Measurements from ENCODE around the gene PRKAG2. TPM values are rescaled to one million over a fixed set of nuclear protein-coding genes. Genes with fewer than 3 reads are reported as not detected.

PRKAG2 gene
- total and polyA plus RNA-seq, 8 donors = 12.9 to 34.6 (median 18.0) TPM

GRCh38 chr7:151821226-151821625, 55.7 kb downstream of the PRKAG2 start:
- ATAC-seq = no peak
- H3K36me3 ChIP-seq = no peaks in the 10 kb centered on the region
- no peaks in the 10 kb centered on the region for H3K27me3 ChIP-seq
- no peak overlapping the region for H3K27ac ChIP-seq
- H3K4me1 ChIP-seq = peaks cover 4 to 20% of the 10 kb centered on the region in 2 donors
- no peak overlapping the region for H3K4me3 ChIP-seq
- TF ChIP-seq CTCF (IDR thresholded peaks at IDR 0.05) = no peak
- intact Hi-C loops (cut with DNase I) = no loop called here
- no peak for DNase-seq
- H3K9me3 ChIP-seq = no peaks in the 10 kb centered on the region

GRCh38 chr7:151820491-151821105, 56.3 kb downstream of the PRKAG2 start:
- no peak overlapping the region for H3K4me3 ChIP-seq
- intact Hi-C loops (cut with DNase I) = no loop called here
- H3K27me3 ChIP-seq = no peaks in the 10 kb centered on the region
- no peak for TF ChIP-seq CTCF (IDR thresholded peaks at IDR 0.05)
- no peak for ATAC-seq
- H3K27ac ChIP-seq = no peak overlapping the region
- peak in 1 of 4 donors; percentile 31 for DNase-seq
- no peaks in the 10 kb centered on the region for H3K36me3 ChIP-seq
- peaks cover 4 to 14% of the 10 kb centered on the region in 2 donors for H3K4me1 ChIP-seq
- no peaks in the 10 kb centered on the region for H3K9me3 ChIP-seq

- H3K36me3 ChIP-seq = no peaks in the 10 kb centered on the region
- no peak for TF ChIP-seq CTCF (IDR thresholded peaks at IDR 0.05)
- intact Hi-C loops (cut with DNase I) = no loop called here
- no peaks in the 10 kb centered on the region for H3K9me3 ChIP-seq
- H3K4me1 ChIP-seq = peaks cover 4 to 7% of the 10 kb centered on the region in 2 donors
- H3K4me3 ChIP-seq = no peak overlapping the region
- DNase-seq (no peak), ATAC-seq (no peak)
- no peak overlapping the region for H3K27ac ChIP-seq
- H3K27me3 ChIP-seq = no peaks in the 10 kb centered on the region
Measured at GRCh38 chr7:151819866-151820265, 57.0 kb downstream of the PRKAG2 start.

- H3K27ac ChIP-seq = no peak overlapping the region
- H3K4me3 ChIP-seq = no peak overlapping the region
- ATAC-seq = peak; percentile 16
- H3K4me1 ChIP-seq = no peaks in the 10 kb centered on the region
- no peak for TF ChIP-seq CTCF (IDR thresholded peaks at IDR 0.05)
- peak in 1 of 4 donors; percentile 66 for DNase-seq
- H3K36me3 ChIP-seq = no peaks in the 10 kb centered on the region
- intact Hi-C loops (cut with DNase I) = no loop called here
- H3K9me3 ChIP-seq = no peaks in the 10 kb centered on the region
- no peaks in the 10 kb centered on the region for H3K27me3 ChIP-seq
Measured at GRCh38 chr7:151818674-151819519, 58.0 kb downstream of the PRKAG2 start.

GRCh38 chr7:151817981-151818673, 58.8 kb downstream of the PRKAG2 start:
- Histone ChIP-seq H3K27ac (no peak overlapping the region), H3K9me3 (no peaks in the 10 kb centered on the region), H3K4me3 (no peak overlapping the region), H3K4me1 (no peaks in the 10 kb centered on the region), H3K27me3 (no peaks in the 10 kb centered on the region), H3K36me3 (no peaks in the 10 kb centered on the region)
- DNase-seq (peak in 1 of 4 donors; percentile 70), ATAC-seq (no peak)
- intact Hi-C loops (cut with DNase I) = no loop called here
- no peak for TF ChIP-seq CTCF (IDR thresholded peaks at IDR 0.05)

Data from left lung (tissue), 10 donors.